Measurements from ENCODE around the gene GAST. TPM values are rescaled to one million over a fixed set of nuclear protein-coding genes. Genes with fewer than 3 reads are reported as not detected.
"Not testable (repeated sequence)": the region's sequence is repeated elsewhere in the genome, so short reads cannot be mapped to it uniquely, and the experiment has no call there.

The GAST gene
- total RNA-seq, 1 donor from 2014 or later: not detected

GRCh38 chr17:41695134-41695661 lies 16.9 kb upstream of the GAST start:
- Histone ChIP-seq H4K20me1 (ENCODE audit: low read depth) (peaks cover 21% of the 10 kb centered on the region), H3K4me1 (peaks cover 7% of the 10 kb centered on the region), H2AFZ (replicated peaks) (no peak overlapping the region), H3K36me3 (peaks cover 12% of the 10 kb centered on the region), H3F3A (ENCODE audit: low read depth) (peaks cover 58% of the 10 kb centered on the region), H3K4me3 (no peak overlapping the region), H3K79me2 (ENCODE audit: low read depth) (peaks cover 17% of the 10 kb centered on the region), H3K27ac (no peak overlapping the region), H3K9me3 (ENCODE audit: low read depth) (no peaks in the 10 kb centered on the region), H3K27me3 (no peaks in the 10 kb centered on the region), H3K4me2 (no peak overlapping the region), H3K9ac (no peak overlapping the region)
- Mint-ChIP-seq H3K4me1 (peaks cover 4% of the 10 kb centered on the region), H3K9me3 (no peaks in the 10 kb centered on the region), H3K27me3 (ENCODE audit: insufficient read depth, low read depth) (peaks cover 3% of the 10 kb centered on the region), H3K4me3 (no peak overlapping the region), H3K27ac (no peak overlapping the region), H3K36me3 (peaks cover 25% of the 10 kb centered on the region)
- TF ChIP-seq EZH2 (IDR thresholded peaks at IDR 0.05): no peak
- no peak for TF ChIP-seq EZH2phosphoT487 (IDR thresholded peaks at IDR 0.05)
- no peak for TF ChIP-seq CTCF (IDR thresholded peaks at IDR 0.05)
- DNase-seq (ENCODE audit: low spot score): no peak

GRCh38 chr17:41695954-41696757 lies 16.0 kb upstream of the GAST start:
- H3F3A ChIP-seq (ENCODE audit: low read depth): peaks cover 49% of the 10 kb centered on the region
- H3K4me1 ChIP-seq: no peaks in the 10 kb centered on the region
- peaks cover 4% of the 10 kb centered on the region for H3K4me1 Mint-ChIP-seq
- H3K79me2 ChIP-seq (ENCODE audit: low read depth): peaks cover 7% of the 10 kb centered on the region
- H3K4me3 Mint-ChIP-seq: peak overlapping the region; percentile 38
- peaks cover 2% of the 10 kb centered on the region for H3K36me3 ChIP-seq
- no peak overlapping the region for H3K4me2 ChIP-seq
- no peak overlapping the region for H3K9ac ChIP-seq
- H3K27ac Mint-ChIP-seq: no peak overlapping the region
- H3K36me3 Mint-ChIP-seq: peaks cover 17% of the 10 kb centered on the region
- H3K9me3 ChIP-seq (ENCODE audit: low read depth): no peaks in the 10 kb centered on the region
- H3K27ac ChIP-seq: no peak overlapping the region
- no peaks in the 10 kb centered on the region for H3K9me3 Mint-ChIP-seq
- peak; percentile 91 for DNase-seq (ENCODE audit: low spot score)
- TF ChIP-seq EZH2phosphoT487 (IDR thresholded peaks at IDR 0.05) (no peak), EZH2 (IDR thresholded peaks at IDR 0.05) (no peak), CTCF (IDR thresholded peaks at IDR 0.05) (peak; percentile 93)
- peaks cover 12% of the 10 kb centered on the region for H4K20me1 ChIP-seq (ENCODE audit: low read depth)
- H3K4me3 ChIP-seq: no peak overlapping the region
- peaks cover 7% of the 10 kb centered on the region for H3K27me3 Mint-ChIP-seq (ENCODE audit: insufficient read depth, low read depth)
- H3K27me3 ChIP-seq: no peaks in the 10 kb centered on the region
- H2AFZ ChIP-seq (replicated peaks): no peak overlapping the region

- Histone ChIP-seq H4K20me1 (ENCODE audit: low read depth) (peaks cover under 1% of the 10 kb centered on the region), H3K4me3 (no peak overlapping the region), H3F3A (ENCODE audit: low read depth) (peaks cover 37% of the 10 kb centered on the region), H3K4me1 (no peaks in the 10 kb centered on the region), H3K27me3 (no peaks in the 10 kb centered on the region), H3K9me3 (ENCODE audit: low read depth) (no peaks in the 10 kb centered on the region), H2AFZ (replicated peaks) (no peak overlapping the region), H3K79me2 (ENCODE audit: low read depth) (no peaks in the 10 kb centered on the region), H3K27ac (no peak overlapping the region), H3K4me2 (no peak overlapping the region), H3K36me3 (no peaks in the 10 kb centered on the region), H3K9ac (no peak overlapping the region)
- peaks cover 8% of the 10 kb centered on the region for H3K36me3 Mint-ChIP-seq
- no peaks in the 10 kb centered on the region for H3K9me3 Mint-ChIP-seq
- no peak overlapping the region for H3K4me3 Mint-ChIP-seq
- no peak overlapping the region for H3K27ac Mint-ChIP-seq
- DNase-seq (ENCODE audit: low spot score): no peak
- H3K27me3 Mint-ChIP-seq (ENCODE audit: insufficient read depth, low read depth): peaks cover 7% of the 10 kb centered on the region
- TF ChIP-seq EZH2 (IDR thresholded peaks at IDR 0.05) (no peak), CTCF (IDR thresholded peaks at IDR 0.05) (no peak), EZH2phosphoT487 (IDR thresholded peaks at IDR 0.05) (no peak)
- peaks cover 4% of the 10 kb centered on the region for H3K4me1 Mint-ChIP-seq
These were observed 14.8 kb upstream of the GAST start for GRCh38 chr17:41697122-41697962.

- H3K36me3 ChIP-seq; H3K79me2 ChIP-seq (ENCODE audit: low read depth); H3K4me3 Mint-ChIP-seq; H3K27ac Mint-ChIP-seq; H3F3A ChIP-seq (ENCODE audit: low read depth); H4K20me1 ChIP-seq (ENCODE audit: low read depth); H3K4me2 ChIP-seq; DNase-seq (ENCODE audit: low spot score); H3K9me3 ChIP-seq (ENCODE audit: low read depth); H3K4me3 ChIP-seq; H3K27ac ChIP-seq; H2AFZ ChIP-seq (replicated peaks); H3K9me3 Mint-ChIP-seq; H3K36me3 Mint-ChIP-seq; H3K9ac ChIP-seq: not testable (repeated sequence)
- Mint-ChIP-seq H3K27me3 (ENCODE audit: insufficient read depth, low read depth) (peaks cover 12% of the 10 kb centered on the region), H3K4me1 (peaks cover 11% of the 10 kb centered on the region)
- H3K4me1 ChIP-seq: peaks cover 10% of the 10 kb centered on the region
- H3K27me3 ChIP-seq: peaks cover 23% of the 10 kb centered on the region
These were observed 11.3 kb upstream of the GAST start for GRCh38 chr17:41700843-41701242.
